Fibroblast of villous mesenchyme (primary cell): ENCODE measurements around the gene TRAF3IP1. TPM values are rescaled to one million over a fixed set of nuclear protein-coding genes. Genes with fewer than 3 reads are reported as not detected.

Source experiments
- DNase-seq: peaks from one replicate; pipeline ENCODE4 v3.0.0-alpha.2; 2010; ENCODE audit warnings: low read depth
- H3K4me3 ChIP-seq: 2 replicates; pipeline ENCODE4 v1.5.1; 2011; ENCODE audit warnings: low read depth, mild to moderate bottlenecking, low read length
- total RNA-seq: library from RNA; depleted of rRNA; stranded (reverse); fragments of >200 nt; gene quantifications from 2 replicates; pipeline ENCODE4 v1.2.3, GENCODE V29; 2012
- TF ChIP-seq, protein P1 (sequence below): IDR thresholded peaks from 2 replicates; pipeline ENCODE4 v1.5.1; 2012; ENCODE audit warnings: low read depth, mild to moderate bottlenecking, low read length; ENCODE audit not compliant: insufficient read depth

Gene TRAF3IP1
- total RNA-seq, 1 donor, result 7.8 TPM

DNA sequence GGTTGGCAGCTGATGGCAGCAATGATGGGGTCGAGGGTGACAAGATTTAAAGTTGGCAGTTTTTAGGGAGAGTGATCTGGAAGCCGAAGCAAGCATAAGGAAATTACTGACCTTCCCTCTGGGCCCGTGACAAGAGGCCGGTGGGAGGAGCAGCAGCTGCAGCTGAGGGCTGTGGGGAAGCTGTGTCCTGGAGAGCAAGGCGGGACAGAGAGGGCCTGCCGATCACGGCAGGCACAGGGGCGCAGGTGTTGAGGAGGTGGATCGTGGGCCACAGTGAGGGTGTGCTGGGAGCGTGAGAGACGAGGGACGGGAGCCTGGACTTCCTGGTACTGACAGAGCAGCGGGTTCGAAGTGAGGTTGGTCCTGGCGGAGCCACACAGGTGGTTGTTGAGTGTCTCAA is 31.0 kb downstream of the TRAF3IP1 start:
- TF ChIP-seq, protein P1, sequence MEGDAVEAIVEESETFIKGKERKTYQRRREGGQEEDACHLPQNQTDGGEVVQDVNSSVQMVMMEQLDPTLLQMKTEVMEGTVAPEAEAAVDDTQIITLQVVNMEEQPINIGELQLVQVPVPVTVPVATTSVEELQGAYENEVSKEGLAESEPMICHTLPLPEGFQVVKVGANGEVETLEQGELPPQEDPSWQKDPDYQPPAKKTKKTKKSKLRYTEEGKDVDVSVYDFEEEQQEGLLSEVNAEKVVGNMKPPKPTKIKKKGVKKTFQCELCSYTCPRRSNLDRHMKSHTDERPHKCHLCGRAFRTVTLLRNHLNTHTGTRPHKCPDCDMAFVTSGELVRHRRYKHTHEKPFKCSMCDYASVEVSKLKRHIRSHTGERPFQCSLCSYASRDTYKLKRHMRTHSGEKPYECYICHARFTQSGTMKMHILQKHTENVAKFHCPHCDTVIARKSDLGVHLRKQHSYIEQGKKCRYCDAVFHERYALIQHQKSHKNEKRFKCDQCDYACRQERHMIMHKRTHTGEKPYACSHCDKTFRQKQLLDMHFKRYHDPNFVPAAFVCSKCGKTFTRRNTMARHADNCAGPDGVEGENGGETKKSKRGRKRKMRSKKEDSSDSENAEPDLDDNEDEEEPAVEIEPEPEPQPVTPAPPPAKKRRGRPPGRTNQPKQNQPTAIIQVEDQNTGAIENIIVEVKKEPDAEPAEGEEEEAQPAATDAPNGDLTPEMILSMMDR, result no peak
- no peak overlapping the region for H3K4me3 ChIP-seq
- no peak for DNase-seq

DNA sequence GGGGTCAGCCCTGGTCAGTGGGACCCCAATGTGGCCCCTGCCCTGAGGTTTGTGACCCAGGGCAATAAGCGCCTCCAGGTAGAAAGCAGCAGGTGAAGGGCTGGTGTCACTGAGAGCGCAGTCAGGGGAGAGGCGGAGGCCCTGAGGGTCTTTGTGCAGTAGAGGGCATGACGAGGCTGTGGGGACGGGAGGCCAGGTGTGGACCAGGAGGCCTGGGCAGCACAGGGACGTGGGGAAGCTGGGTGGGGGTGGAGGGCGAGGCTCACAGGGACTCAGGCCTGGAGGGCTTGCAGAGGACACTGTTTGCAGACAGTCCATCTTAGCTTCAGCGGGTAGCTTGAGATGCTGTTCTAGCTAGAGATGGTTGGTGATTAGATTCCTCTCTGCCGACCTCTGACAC is 32.0 kb downstream of the TRAF3IP1 start:
- H3K4me3 ChIP-seq, result no peak overlapping the region
- TF ChIP-seq, protein P1, result no peak
- no peak for DNase-seq

DNA sequence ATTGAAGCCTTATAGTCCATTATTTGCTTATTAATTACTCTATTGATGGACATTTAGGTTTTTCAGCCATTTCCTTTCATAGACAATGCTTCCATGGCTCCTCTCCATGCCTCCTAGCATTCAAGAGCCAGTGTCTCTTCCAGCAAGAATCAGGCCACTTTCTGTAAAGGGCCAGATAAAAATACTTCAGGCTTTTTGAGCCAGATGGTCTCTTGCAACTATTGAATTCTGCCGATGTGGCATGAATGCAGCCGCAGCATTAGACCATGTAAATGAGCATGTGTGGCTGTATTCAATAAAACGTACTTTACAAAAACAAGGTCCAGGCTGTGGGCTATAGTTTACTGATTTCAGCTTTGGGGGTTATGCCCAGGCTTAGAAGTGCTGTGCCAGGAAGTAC is 38.5 kb downstream of the TRAF3IP1 start:
- no peak overlapping the region for H3K4me3 ChIP-seq
- DNase-seq, result no peak
- TF ChIP-seq, protein P1, result no peak

DNA sequence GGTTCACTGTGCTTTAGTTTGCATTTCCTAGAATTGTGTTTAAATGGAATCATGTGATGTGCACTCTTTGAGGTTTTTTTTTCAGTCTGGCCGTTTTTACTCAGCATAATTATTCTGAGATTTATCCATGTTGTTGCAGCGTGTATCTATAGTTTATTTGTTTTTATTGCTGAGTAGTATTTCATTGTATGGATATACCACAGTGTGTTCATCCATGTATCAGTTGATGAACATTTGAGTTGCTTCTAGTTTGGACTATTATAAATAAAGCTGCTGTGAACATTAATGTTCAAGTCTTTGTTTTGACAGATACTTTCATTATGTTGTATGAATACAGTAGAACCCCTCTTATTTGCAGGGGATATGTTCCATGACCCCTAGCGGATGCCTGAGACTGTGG is 39.1 kb downstream of the TRAF3IP1 start:
- no peak for DNase-seq
- H3K4me3 ChIP-seq, result no peak overlapping the region
- TF ChIP-seq, protein P1, result no peak

DNA sequence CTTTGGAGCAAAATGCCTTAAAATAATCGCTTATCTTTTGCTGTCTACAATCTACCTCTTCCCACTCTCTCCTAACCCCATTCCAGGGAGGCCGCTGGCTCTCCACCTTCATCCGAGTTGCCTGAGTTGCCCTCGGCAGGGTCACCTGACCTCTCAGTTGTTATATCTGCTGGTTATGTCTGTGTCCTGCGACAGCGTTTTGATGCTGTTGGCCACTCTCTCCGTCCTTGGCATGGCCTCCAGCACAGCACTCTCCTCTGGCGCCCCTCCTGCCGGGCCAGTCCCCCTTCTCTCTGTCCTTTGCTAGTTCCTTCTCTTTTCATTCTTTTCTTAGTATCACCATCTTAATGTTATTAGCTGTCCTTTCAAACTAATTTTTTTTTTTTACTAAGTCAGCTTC is 41.6 kb downstream of the TRAF3IP1 start:
- TF ChIP-seq, protein P1, result no peak
- no peak for DNase-seq
- H3K4me3 ChIP-seq, result no peak overlapping the region

DNA sequence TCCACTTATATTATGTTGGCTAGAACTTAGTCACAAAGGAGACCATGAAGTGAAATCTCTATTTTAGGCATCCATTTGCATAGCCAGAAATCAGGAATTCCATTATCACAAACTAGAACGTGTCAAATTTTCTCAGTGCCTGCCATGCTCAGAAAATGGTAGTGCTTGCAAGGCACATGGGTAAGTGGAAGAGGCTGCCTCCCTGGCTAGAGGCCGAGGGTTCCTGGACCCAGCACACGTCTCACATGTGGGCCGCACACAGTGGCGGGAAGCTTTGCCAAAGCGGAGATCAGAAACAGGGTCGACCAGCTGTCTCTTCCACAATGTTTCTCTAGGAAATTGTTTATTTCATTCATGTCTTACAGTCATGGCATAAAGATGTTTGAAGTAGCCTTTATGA is 42.3 kb downstream of the TRAF3IP1 start:
- TF ChIP-seq, protein P1, result no peak
- no peak overlapping the region for H3K4me3 ChIP-seq
- DNase-seq, result no peak

DNA sequence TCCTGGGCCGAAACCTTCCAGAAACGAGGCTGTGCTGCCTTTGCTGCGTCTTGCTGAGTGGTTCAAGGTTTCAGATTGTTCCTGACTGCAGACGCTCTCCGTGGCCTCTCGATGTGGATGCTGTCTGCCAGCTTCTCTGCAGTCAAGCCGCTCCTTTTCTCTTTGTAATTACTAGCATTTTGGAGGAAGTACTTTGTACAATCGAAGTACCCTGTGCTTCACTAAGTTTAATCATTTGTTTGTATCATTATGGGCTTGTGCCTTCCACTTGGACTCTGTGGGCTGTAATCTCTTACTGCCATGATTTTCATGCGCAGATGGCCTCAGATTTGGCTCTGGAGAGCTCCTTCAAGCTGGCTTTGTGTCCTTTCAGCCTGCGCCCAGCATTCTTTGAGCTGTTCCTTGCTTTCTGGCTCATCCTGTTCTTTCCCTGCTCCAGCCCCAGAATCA is 49.3 kb downstream of the TRAF3IP1 start:
- H3K4me3 ChIP-seq, result no peak overlapping the region
- no peak for DNase-seq
- TF ChIP-seq, protein P1, result no peak
